ENCODE data around the gene S100A4.

The S100A4 gene

DNA sequence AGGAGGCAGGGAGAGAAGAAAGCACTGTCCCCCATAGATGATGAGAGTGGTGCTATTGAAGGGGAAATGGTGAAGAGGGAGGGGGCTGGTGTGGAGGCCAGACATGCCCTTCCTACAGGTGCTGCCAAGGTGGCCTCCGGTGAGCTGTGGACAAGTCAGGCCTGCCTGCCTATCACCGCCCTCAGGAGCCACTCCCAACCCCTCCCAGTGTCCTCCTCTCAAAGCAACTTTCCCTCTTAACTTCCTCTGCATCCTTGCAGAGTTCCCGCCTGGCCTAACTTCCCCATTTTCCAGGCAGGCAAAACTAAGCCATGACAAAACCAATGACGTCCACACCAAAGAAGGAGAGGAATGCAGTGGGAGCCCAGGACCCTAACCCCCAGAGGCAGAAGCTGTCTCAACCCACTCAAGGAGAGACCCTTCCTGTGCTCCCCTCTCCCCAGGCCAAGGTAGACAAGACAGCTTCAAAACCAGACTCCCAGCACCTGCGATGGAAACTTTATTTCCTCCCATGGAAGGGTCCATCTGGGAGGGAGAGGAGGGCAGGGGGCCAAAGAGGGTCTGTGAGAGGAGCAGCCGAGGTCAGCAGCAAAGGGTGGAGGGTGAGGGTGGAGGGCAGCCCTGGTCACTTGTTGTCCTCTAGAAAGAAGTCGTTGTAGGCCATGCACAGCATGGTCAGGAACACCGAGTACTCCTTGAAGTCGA is 8.8 kb downstream of the S100A4 start:
- TF ChIP-seq, protein P1, sequence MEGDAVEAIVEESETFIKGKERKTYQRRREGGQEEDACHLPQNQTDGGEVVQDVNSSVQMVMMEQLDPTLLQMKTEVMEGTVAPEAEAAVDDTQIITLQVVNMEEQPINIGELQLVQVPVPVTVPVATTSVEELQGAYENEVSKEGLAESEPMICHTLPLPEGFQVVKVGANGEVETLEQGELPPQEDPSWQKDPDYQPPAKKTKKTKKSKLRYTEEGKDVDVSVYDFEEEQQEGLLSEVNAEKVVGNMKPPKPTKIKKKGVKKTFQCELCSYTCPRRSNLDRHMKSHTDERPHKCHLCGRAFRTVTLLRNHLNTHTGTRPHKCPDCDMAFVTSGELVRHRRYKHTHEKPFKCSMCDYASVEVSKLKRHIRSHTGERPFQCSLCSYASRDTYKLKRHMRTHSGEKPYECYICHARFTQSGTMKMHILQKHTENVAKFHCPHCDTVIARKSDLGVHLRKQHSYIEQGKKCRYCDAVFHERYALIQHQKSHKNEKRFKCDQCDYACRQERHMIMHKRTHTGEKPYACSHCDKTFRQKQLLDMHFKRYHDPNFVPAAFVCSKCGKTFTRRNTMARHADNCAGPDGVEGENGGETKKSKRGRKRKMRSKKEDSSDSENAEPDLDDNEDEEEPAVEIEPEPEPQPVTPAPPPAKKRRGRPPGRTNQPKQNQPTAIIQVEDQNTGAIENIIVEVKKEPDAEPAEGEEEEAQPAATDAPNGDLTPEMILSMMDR (IDR thresholded peaks at IDR 0.05; ENCODE audit: control insufficient read depth, extremely low read depth, insufficient read depth): no peak
- H3K4me3 ChIP-seq (ENCODE audit: low read depth, low read length): no peak overlapping the region
- no peak for DNase-seq (ENCODE audit: low read depth)

DNA sequence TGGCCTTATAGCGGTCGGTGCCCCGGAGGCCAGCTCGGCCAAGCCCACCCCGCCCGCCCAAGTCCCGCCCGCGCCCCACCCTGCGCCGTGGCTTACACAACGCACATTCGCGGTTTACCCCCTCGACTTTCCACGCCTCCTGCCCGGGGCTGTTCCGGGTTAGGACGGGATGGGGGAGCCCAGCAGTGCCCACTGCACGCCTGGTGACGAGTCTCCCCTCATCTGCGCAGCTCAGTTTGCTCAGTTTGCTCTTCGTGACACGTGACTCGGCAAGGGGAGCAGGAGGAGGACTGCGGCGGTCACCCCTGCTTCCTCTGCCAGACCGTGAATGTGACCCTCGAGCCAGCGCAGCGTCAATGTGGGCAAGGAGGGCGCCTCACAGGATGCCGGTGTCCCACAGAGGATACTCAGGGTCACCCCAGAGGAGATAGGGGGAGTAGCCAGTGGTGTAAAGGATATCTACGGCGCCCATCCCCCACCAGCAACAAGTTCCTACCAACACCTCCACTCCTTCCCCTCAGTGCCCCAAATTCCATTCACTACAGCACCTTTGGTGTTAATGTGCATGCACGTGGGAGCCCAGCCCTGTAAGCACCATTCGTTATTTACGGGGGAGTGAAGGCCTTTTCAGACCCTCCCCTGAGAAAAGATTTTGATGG is 9.5 kb downstream of the S100A4 start:
- TF ChIP-seq, protein P1 (IDR thresholded peaks at IDR 0.05; ENCODE audit: control insufficient read depth, extremely low read depth, insufficient read depth): no peak
- no peak overlapping the region for H3K4me3 ChIP-seq (ENCODE audit: low read depth, low read length)
- DNase-seq (ENCODE audit: low read depth): no peak

DNA sequence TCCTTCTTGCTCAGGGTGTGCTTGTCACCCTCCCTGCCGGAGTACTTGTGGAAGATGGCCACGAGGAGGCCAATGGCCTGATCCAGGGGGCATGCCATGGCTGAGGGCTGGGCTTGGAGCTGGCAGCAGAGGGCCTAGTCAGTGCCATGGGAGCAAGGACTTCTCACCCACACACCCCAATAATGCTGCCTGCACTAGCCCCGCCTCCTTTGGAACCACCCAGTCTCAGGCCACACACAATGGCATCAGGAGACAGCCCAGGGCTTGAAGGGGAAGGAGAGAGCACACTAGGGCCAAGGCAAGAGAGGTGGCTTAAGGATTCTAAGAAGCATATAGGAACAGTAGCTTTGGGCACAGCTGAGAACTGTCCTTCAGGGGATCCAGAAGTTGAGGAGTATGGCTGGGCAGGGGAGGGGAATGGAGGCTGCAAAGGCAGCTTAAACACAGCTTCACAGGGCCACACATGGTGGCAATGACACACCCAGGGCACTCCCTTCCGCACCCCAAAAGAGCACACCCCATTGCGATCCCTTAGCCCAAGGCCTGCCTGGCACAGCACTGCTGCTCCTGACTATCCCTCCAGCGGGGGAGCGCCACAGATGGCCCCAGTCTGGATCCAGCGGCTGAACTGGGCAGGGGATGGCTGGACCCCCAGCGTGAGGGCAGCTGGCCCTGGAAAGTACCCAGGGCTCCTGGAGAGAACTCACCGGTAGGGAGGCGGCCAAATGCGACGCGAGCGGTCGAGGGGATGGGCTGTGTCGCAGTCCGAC is 10.2 kb downstream of the S100A4 start, which contains the start of gene S100A6:
S100A6 (minus strand) TSS at position 750 of the 770 bp plus-strand sequence; CDS start at position 98, 652 bp downstream.
- H3K4me3 ChIP-seq (ENCODE audit: low read depth, low read length): no peak within 1 kb of the TSS
- DNase-seq (ENCODE audit: low read depth): no peak
- TF ChIP-seq, protein P1 (IDR thresholded peaks at IDR 0.05; ENCODE audit: control insufficient read depth, extremely low read depth, insufficient read depth): no peak

DNA sequence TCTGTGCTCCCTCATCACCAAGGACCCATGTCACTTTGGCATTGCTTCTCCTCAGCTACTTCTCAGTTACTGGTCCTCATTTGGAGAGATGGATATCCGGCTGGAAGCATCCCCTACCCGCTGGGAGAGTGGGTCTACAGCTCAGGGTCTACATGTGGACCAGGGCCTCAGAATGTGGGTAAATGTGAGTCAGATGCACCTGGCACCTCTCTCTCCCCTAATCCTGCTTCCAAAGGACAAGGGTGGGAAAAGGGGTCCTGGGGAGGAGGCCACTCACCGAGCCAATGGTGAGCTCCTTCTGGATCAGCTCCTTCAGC is 10.7 kb downstream of the S100A4 start:
- DNase-seq (ENCODE audit: low read depth): no peak
- TF ChIP-seq, protein P1 (IDR thresholded peaks at IDR 0.05; ENCODE audit: control insufficient read depth, extremely low read depth, insufficient read depth): no peak
- H3K4me3 ChIP-seq (ENCODE audit: low read depth, low read length): no peak overlapping the region

DNA sequence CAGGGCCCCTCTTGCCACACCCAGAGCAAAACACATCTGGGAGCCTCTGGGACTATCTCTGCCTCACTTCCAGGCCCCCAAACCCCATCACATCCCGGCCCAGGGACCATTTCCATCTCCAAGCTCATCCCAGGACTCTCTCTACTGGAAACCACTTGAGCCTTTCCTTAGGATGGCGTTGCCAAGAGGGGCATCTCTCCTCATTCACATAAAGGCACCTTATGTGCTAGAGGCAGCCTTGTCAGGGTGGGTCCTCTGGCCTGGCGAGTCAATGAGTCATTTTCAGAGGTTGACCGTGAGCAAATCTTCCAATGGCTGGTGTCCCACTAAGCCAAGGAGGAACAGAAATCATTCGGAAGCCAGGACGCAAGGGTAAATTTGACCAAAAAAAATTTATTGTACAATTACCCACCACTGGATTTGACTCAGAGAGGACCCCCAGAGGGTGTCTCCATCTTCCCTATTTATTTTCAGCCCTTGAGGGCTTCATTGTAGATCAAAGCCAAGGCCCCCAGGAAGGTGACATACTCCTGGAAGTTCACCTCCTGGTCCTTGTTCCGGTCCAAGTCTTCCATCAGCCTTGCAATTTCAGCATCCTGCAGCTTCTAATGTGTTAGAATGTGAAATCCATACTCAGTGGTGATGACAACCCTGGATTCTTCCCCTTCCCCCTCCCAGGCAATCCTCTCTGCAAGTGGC is 11.2 kb downstream of the S100A4 start:
- TF ChIP-seq, protein P1 (IDR thresholded peaks at IDR 0.05; ENCODE audit: control insufficient read depth, extremely low read depth, insufficient read depth): no peak
- H3K4me3 ChIP-seq (ENCODE audit: low read depth, low read length): no peak overlapping the region
- no peak for DNase-seq (ENCODE audit: low read depth)

DNA sequence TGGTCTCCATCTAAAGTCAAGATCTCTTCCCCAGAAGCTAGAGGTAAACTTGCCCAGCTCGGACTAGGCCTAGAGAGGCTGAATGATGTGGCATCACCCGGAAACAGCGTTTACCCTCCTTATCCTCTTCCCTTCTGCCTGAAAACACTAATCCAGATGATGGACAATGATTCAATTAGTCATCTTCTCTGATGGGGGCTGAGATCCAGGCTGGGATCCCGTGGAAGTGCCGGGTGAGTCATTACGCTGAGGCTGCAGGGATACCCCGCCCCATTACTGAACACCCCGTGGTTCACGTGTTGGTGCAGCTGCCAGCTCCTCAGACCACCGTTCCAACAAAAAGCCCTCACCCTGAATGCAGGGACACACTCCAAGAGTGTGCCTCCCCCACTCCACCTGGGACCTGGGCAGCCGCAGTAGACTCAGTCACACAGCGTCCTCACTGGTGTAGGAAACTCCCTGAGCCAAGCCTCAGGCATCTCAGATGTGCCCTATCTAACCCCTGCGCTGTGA is 11.9 kb downstream of the S100A4 start:
- DNase-seq (ENCODE audit: low read depth): no peak
- H3K4me3 ChIP-seq (ENCODE audit: low read depth, low read length): no peak overlapping the region

More for the DNA sequence above, 11.9 kb downstream of the S100A4 start:
- TF ChIP-seq, protein P1 (IDR thresholded peaks at IDR 0.05; ENCODE audit: control insufficient read depth, extremely low read depth, insufficient read depth): no peak

All from LNCaP clone FGC (cell line).